HG02885 (cell line): ENCODE data around the gene UTS2.

Experiments used
- ATAC-seq: cut with Tn5 transposase; IDR thresholded peaks from one replicate; pipeline ENCODE4 v1.9.1; 2021; ENCODE audit warnings: mild to moderate bottlenecking; ENCODE audit not compliant: unreplicated experiment, poor library complexity

Gene UTS2

DNA sequence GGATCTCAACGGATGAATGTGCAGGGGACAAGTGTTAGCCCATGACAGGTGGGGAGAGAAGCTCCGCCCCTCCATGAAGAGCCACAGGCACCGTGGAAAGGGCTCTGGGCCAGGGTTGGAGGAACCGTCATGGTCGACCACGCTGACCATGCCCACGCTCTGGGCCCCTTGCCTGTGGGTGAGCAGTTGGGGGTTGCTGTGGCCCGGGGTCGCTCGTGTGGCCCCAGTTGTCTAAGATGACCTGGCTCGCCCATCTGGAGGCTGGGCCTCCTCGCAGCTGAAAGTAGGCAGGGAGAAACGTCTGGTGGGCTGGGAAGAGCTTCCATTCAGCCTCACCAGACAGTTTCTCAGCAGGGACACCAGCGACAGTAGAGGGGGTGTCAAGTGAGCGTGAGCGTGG, 13.1 kb upstream of the UTS2 start:
- no peak for ATAC-seq

DNA sequence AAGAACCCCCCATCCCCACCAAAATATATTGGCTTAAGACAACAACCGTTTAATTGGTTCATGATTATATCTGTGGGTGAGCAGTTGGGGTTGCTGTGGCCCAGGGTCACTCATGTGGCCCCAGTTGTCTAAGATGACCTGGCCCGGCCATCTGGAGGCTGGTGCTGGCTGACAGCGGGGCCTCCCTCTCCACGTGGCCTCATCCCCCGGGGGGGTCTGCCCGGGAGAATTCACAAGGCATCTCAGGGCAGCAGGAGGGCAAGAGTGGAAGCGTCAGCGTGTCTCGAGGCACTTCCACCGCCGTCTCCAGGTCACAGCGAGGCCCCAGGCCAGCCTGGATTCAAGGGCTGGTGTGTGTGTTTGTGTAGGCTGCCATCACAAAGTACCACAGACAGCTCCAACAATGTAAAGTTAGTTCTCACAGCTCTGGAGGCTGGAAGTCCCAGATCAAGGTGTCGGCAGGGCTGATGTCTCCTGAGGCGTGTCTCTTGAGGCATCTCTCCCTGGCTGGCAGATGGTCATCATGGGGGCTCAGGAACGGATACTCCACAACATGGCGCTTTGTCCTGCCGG, 11.0 kb upstream of the UTS2 start:
- no peak for ATAC-seq

DNA sequence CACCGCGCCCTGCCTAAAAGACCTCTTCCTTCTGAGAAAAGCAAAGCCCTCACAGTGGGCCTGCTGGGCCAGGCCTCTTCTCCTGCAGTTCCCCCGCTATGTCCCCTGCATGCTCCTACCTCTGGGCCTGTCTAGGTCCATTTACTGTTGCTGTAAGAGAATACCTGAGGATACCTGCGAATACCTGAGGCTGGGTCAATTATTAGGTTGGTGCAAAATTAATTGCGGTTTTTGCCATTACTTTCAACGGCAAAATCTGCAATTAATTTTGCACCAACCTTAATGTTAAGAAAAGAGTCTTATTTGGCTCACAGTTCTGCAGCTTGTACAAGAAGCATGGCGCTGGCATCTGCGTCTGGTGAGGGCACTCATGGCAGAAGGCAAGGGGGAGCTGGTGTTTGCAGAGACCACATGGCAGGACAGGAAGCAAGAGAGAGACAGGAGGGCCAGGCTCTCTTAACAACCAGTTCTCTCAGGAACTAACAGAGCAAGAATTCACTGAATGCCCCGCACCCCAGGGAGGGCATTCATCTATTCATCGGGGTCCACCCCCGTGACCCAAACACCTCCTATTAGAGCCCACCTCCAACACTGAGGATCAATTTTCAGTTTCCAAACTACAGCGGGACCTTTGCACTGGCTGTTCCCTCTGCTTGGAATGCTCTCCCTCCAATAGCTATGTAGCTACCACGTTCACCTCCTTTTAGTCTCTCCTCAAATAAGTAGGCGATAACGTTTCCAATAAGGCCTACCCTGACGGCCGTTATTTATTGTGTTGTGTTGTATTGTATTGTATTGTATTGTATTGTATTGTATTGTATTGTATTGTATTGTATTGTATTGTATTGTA, 9.6 kb upstream of the UTS2 start:
- no peak for ATAC-seq

DNA sequence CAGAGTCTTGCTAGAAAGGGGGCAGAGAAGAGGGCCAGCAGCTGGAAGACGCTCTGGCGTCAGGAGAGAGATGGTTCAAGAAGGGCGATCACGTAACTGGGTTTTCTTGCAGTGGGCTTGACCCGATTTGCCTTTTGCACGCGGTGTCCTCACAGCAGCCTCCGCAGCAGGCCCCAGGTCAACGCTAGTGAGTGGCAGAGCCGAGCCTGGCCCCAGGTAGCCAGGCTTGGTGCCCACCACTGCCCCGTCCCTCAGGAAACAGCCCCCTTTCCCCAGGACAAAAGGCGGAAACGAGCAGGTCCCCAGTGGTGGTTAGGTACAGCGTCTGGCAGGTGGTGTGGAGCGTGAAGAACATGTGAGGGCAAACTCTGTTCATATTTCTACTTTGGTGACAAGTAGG, 8.6 kb upstream of the UTS2 start:
- ATAC-seq, result no peak

DNA sequence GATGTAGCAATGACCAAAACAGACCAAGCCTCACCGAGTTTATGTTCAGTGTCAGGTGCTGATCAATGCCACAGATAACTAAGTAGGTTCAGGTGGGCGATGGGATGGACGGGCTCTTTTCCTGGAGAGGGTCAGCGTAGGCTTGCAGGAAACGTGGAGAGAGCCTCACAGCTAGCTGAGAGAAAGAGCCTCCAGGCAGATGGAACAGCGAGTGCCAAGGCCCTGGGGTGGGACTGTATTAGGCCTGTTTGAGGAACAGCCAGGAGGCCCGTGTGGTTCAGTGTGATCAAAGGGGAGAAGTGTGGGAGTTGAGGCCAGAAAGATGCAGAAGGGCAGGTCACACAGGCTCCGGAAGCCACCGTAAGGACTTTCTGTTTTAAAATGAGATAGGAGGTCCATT, 7.3 kb upstream of the UTS2 start:
- no peak for ATAC-seq

DNA sequence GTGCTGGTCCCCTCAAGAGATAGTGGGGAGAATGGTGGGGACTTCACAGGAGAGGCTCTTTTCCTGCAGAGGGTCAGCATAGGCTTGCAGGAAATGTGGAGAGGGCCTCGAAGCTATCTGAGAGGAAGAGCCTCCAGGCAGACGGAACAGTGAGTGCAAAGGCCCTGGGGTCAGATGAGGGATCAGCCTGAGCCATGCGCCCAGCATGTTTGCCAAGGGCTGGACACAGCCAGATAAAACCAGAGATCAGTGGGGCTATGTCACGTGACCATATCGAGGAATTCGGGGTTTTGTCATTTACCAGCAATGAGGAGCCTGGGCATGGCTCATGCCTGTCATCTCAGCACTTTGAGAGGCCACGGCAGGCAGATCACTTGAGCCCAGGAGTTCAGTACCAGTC, 6.5 kb upstream of the UTS2 start:
- ATAC-seq, result no peak

DNA sequence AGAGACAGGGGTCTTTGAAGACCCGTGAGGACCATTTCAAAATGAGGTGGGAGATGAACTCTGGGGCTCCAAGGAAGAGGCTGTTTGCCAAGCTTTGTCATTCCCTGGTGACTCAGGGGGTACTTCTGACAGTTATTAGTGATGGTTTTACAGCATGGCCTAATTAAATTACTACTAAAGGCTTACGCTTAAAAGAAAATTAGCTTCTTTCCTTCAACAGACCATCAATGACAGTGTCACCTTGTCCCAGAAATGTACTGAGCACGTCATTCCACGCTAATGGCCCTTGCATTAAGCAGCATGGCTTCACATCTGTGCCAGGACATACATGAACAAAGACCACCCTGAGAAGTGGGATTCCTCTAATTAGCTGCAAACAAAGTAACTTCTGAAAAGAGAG, 5.1 kb upstream of the UTS2 start:
- ATAC-seq, result no peak

DNA sequence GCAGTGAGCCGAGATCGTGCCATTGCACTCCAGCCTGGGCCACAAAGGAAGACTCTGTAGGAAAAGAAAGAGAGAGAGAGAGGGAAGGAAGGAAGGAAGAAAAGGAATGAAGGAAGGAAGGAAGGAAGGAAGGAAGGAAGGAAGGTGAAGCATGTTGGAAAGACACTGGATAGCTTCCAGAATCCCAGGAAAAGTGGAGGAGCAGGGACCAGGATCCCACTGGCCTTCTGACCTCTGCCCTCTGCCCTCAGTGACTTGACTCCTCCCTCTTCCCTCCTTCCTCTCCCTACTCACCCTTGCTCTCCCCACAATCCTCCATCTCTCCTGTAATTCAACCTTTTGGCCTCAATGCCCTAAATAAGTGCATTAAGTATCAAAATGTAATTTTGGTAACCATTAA, 4.1 kb upstream of the UTS2 start:
- no peak for ATAC-seq

DNA sequence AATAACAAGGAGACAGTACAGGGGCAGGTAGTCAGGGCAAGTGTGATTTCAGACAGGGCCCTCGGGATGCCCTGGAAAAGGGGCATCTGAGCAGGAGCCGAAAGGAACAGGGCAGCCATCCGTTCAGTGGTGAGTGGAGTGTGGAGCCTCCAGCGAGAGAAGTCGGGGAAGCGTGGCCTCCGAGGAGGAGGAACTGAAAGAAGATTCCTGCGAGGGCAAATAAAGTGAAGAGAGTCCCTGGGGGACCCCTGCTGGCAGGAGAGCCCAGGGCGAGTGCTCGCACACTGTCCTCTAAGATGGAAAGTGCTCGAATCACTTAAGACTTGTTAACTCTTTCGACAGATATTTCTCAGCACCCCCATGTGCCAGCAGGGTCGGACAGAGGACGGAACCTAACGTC, 3.5 kb upstream of the UTS2 start:
- no peak for ATAC-seq

DNA sequence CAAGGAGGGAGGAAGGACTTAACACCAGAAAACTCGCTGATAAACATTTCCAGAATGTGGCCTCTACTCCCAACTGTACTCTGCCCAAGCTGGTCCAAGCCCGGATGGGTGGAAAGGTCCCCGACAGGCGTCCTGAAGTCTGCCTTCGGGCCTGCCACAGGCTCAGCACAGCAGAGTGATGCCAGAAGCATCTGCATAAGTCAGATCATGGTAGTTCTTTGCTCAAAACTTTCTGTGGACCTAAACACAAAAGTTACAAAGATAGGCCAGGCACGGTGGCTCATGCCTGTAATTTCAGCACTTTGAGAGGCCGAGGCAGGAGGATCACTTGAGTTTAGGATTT, 790 bp upstream of the UTS2 start:
- no peak for ATAC-seq

DNA sequence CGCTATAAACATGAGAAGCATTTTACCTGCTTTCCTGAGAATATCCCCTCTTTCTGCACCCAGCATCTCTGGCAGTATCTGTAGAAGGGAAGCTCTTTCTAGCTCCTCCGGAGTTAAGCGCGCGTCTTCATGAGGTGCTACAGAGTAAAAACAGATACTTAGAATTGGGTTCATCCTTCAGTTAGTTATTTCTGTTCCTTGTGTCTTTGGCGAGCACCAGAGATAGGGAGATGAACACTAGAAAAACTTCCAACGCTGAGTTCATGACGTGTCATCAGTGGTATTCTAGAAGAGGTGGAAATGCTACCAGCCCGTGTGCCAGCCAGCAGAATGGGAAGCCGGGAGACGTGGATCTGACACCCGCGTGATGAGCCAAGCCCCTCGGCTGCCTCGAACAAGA, 2.1 kb downstream of the UTS2 start:
- no peak for ATAC-seq

DNA sequence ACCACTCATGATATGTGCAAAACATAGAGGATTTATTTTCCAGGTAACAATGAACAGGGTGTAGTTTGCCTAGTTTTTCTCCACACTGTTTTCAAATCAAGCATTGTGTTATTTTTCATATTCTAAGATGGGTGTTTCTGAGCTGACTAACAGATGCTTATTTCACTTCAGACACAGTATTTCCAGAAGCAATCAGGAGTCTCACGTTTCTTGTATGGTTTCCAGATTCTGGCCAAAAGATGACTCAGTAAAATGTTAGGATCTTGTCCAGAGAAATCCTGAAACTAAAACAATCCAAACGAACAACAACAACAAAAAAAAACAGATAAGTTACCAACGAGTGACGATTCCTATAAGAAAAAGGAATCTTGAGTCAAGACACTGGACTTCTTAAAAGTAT, 5.3 kb downstream of the UTS2 start:
- no peak for ATAC-seq

DNA sequence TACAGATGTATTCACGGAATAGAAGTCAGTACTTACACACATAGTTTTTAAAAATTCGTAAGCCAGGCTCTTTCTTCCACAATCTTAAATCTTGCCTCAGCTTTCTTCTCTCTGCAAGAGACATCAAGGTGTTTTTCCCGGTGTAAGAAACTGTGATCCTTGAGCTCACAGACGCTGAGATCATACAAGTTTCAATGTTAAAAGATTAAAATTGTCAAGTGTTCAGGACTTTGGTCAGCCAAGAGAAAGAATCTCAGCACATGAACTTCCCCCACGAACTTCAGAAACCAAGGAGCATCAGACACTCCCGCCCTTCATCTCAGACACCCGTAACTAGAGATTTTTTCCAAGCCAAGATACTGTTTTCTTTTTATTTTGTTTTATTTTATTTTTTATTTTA, 6.2 kb downstream of the UTS2 start:
- ATAC-seq, result no peak

DNA sequence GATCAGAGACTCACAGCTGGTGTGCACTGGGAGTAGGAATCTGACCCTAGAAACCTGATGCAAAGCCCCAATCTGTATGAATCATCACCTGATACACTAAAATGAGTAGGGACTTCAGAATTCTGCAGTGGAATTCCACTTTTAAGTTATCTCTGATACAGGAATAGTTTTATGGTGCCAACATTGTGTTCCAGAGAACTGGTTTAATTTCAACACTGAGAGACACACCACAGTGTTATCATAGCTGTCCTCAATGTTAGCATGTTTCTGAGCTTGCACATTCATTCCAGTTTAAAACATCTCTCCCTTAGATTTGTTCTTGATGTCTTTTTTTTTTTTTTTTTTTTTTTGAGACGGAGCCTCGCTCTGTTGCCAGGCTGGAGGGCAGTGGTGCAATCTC, 7.1 kb downstream of the UTS2 start:
- ATAC-seq, result no peak

DNA sequence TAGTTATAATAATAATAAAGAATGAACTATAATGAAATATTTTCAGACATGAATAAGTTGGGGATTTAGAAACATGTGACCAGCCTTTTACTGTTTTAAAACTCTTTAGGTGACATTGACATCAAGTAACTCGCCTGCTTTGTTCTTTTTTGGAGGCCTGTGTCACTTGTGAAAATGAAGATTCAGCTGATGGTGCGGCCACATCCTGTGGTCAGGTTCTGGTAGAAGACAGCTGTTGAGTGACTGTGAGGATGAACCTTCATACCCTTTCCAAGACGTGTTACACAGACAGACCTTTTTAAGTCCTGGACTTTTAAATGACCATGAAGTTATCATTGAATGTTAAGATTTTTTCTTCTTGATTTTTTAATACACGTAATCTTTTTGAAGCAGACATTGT, 10.3 kb downstream of the UTS2 start:
- no peak for ATAC-seq

DNA sequence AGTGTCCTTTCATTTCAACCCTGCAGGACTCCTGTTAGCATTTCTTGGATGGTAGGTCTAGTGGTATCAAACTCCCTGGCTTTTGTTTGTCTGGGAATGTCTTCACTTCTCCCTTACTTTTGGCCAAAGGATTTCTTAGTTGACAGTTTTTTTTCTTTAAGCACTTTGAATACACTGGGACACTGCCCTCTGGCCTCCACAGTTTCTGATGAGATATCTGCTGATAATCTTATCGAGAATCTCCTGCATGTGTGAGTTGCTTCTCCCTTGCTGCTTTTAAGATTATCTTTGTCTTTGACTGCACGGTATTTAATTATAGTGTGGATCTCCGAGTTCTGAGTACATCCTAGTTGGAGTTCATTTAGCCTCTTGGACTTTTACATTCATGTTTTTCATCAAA, 13.3 kb downstream of the UTS2 start:
- no peak for ATAC-seq

DNA sequence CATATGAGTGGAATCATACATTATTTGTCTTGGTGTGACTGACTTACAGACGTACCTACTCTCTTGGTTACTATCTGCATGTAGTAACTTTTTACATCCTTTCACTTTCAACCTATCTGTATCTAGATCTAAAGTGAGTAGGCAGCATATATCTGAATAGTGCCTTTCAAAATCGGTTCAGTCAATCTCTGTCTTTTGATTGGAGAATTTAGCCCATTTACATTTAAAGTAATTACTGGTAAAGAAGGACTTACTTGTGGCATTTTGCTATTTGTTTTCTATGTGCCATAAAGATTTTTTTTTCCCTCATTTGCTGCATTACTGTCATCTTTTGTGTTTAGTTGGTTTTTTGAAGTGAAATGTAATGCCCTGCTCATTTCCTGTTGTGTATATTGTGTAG, 14.2 kb downstream of the UTS2 start:
- ATAC-seq, result no peak

DNA sequence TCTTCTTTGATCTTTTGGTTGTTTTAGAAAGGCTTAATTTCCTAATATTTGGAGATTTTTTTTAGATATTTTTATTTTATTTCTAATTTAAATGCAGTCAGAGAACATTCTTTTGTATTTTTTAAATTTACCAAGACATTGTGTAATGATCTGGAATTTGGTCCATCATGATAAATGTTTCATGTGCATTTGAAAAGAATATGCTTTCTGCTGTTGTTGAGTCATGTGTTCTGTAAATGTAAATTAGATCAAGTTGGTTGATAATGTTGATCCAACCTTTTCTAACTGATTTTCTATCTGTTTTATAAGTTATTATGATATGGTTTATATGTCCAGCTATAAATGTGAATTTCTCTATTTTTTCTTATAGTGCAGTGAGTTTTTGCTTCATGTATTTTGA, 19.8 kb downstream of the UTS2 start:
- no peak for ATAC-seq

DNA sequence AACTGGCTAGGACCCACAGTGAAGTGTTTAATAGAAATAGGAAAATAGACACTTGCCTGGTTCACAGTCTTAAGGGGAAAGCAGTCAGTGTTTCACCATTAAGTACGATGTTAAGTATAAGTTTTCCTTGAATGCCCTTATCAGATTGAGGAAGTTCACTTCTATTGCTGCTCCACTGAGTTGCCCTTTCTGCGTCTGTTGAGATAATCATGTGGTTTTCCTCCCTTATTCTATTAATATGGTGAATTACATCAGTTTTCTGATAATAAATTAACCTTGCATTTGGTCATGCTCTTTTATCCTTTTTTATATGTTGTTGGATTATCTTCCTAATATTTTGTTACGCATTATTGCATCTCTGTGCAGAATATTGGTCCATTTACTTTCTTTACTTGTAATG, 21.4 kb downstream of the UTS2 start:
- ATAC-seq, result no peak

DNA sequence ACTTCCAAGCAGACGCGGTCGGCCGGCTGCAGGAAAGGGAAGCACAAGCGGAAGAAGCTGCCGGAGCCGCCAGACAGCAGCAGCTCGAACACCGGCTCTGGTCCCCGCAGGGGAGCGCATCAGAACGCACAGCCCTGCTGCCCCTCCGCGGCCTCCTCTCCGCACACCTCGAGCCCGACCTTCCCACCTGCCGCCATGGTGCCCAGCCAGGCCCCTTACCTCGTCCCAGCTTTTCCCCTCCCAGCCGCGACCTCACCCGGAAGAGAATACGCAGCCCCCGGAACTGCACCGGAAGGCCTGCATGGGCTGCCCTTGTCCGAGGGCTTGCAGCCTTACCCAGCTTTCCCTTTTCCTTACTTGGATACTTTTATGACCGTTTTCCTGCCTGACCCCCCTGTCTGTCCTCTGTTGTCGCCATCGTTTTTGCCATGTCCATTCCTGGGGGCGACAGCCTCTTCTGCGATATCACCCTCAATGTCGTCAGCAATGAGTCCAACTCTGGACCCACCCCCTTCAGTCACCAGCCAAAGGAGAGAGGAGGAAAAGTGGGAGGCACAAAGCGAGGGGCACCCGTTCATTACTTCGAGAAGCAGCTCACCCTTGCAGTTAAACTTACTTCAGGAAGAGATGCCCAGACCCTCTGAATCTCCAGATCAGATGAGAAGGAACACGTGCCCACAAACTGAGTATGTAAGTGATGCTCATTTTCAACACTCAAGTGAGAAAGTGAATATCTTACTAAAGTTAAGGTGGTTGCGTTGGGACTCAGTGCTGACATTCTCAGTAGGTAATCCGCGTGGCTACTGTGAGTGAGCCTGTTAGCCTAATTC, 25.5 kb downstream of the UTS2 start:
- no peak for ATAC-seq

DNA sequence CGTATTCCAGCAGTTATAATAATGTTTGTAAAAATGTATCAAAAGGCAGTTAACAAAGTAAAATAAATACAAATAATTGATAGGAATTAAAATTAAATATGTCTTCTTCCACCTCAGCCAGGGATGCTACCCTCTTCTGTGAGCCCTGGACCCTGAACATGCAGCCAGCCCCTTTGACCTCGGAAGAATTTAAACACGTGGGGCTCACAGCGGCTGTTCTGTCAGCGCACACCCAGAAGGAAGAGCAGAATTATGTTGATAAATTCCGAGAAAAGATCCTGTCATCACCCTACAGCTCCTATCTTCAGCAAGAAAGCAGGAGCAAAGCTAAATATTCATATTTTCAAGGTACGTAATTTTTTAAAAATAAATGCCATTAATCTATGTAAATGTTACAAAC, 26.5 kb downstream of the UTS2 start:
- no peak for ATAC-seq

DNA sequence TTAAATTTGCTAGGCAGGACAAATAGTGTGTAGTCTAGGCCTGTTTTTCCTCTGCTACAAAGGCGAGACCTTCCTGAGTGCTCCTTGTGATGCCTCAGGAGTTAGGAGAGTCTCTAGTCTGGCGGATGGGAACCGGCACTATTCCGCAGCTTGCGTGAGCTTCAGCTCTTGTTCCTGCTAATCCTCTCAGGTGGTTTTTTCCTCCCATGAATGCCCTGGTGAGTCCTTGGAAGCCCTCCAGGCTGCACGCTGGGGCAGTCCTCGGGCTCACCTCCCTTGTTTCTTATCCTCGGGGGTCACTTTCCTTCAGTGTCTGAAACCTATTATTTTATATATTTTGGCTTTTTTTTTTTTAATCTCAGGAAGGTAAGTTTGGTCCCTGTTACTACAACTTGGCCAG, 28.2 kb downstream of the UTS2 start:
- ATAC-seq, result no peak
